ENCODE results near the gene SNTB2.
"Not testable (repeated sequence)": the region's sequence is repeated elsewhere in the genome, so short reads cannot be mapped to it uniquely, and the experiment has no call there.

SNTB2 gene

DNA sequence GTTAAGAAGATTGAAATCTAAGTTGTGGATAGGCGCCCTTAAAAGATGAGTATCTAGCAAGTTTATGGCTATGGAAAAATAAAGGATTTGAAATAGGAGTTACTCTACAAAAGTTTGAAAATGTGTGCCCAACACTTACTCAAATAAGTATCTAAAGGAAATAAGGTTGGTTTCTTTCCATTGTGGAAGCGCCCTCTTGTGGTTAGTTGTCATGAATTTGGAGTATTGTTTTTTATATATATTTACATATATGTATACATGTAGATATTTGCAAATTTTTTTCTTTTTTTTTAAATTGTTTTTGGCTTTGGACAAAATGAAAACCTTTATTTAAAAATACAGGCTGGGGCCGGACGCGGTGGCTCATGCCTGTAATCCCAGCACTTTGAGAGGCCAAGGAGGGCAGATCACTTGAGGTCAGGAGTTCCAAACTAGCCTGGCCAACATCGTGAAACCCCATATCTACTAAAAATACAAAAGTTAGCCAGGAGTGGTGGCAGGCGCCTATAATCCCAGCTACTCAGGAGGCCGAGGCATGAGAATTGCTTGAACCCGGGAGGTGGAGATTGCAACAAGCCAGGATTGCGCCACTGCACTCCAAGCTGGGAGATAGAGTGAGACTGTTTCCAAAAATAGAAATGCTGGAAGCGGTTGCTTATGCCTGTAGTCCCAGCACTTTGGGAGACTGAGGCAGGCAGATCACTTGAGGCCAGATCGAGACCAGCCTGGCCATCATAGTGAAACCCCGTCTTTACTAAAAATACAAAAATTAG lies 100.2 kb downstream of the SNTB2 start:
- peak; percentile 67 for DNase-seq (ENCODE audit: low read depth)

DNA sequence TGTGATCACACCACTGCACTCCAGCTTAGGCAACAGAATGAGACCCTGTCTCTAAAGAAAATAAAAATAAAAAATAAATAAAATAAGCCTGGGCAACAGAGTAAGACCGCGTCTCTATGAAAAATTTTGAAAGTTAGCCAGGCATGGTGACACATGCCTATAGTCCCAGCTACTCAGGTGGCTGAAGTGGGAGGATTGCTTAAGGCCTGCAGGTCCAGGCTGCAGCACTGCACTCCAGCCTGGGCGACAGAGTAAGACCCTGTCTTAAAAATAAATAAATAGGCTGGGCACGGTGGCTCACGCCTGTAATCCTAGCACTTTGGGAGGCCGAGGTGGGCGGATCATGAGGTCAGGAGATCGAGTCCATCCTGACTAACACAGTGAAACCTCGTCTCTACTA lies 104.7 kb downstream of the SNTB2 start:
- DNase-seq (ENCODE audit: low read depth): not testable (repeated sequence)

DNA sequence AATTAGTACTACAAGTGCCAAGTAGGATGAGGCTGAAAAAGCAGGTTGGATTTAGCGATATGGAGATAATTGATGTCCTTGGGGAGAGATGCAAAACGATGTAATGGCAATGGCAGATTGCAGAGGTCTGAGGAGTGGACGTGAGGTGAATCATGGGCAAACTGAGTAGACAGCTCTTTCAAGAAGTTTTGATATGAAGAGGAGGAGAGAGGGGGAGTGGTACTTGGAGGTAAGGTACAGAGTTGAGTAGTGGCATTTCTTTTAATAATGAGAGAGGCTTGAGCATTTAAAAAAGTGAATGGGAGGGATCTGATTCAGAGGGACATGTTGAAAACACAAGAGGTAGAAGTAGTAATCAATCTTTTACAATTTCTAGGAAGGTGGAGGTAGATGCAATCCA lies 106.4 kb downstream of the SNTB2 start:
- no peak for DNase-seq (ENCODE audit: low read depth)

DNA sequence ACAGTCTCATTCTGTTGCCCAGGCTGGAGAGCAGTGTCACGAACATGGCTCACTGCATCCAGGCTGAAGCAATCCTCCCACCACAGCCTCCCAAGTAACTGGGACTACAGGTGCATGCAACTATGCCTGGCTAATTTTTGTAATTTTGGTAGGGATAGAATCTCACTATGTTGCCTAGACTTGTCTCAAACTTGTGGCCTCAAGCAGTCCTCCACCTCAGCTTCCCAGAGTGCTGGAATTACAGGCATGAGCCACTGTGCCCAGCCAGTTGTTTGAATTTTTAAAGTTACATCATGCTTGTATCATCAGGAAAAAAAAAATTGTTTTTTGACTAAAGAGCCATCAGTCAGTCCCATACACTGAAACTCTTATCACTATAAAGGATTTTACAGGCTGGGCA lies 107.1 kb downstream of the SNTB2 start:
- DNase-seq (ENCODE audit: low read depth): peak; percentile 52

DNA sequence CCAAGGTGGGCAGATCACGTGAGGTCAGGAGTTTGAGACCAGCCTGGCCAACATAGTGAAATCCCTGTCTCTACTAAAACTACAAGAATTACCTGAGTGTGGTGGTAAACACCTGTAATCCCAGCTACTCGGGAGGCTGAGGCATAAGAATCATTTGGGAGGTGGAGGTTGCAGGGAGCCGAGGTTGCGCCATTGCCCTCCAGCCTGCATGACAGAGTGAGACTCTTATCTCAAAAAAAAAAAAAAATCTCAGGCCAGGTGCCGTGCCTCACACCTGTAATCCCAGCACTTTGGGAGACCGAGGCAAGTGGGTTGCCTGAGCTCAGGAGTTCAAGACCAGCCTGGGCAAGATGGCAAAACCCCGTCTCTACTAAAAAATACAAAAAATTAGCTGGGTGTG lies 109.8 kb downstream of the SNTB2 start:
- not testable (repeated sequence) for DNase-seq (ENCODE audit: low read depth)

DNA sequence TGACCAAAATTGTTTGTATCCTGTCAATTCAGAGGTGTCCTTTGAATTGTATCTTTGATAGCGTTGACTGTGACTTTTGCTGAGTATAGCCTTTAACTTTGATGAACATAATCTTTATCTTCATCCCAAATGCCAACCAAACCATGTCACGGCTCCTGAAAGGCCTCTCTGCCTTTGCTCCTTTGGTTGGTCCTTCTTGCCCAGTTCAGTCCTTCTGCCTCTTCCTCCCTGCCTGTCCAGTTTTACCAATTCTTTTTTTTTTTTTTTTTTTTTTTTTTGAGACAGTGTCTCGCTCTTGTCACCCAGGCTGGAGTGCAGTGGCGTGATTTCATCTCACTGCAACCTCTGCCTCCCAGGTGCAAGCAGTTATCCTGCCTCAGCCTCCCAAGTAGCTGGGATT lies 111.3 kb downstream of the SNTB2 start:
- no peak for DNase-seq (ENCODE audit: low read depth)

DNA sequence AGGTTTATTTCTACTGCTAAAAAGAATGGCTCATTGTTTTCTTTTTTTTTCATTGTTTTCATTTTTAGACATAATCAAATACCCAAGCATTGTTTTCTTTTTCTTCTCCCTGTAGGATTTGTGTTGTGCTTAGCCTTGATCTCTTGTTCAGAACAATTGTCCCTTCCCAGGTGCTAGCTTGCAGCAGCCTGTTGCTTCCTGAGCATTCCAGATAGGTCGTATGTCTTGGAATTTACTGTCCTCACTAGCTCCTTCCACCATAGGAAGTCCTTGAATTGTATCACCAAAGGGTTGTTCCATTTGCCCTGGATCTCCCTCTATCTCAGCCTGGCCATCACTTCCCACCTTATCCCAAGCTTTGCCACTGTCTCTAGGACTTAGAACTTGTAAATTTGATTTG lies 114.2 kb downstream of the SNTB2 start:
- DNase-seq (ENCODE audit: low read depth): no peak

DNA sequence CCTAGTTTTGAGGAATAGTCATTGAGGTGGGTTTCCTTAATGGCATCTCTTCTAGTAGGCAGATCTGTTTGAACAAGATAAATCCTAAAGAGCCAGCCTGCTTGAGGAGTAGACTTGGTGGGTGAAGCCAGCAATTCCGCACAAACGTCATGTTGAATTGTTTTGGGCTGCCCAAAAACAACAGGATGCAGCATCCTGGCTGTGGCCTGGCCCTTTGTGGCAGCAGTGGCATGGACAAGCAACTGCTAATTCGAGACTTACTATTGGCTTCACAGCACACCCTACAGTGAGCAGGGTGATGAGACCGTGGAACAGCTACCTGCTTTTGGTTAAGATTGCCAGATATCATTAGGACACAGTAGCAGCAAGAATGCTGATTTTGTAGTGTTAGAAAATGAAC lies 114.9 kb downstream of the SNTB2 start:
- no peak for DNase-seq (ENCODE audit: low read depth)

DNA sequence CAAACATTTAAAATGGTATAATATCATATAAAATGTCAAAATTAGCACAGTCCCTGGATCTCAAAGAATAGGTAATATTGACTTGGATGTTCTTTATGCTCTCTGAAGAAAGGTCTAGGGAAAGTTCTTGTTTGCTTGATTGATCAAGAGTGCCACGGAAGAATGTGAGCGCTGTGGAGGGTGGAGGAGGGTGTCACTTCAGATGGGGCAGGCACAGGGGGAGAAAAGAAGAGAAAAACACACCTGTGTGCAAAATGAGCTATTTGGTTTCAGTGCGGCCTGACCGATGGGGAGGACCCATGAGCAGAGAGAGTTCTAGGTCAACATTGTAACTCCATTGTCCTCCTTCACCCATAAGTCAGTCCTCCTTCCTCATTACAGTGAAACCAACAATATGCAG lies 115.3 kb downstream of the SNTB2 start:
- DNase-seq (ENCODE audit: low read depth): no peak

DNA sequence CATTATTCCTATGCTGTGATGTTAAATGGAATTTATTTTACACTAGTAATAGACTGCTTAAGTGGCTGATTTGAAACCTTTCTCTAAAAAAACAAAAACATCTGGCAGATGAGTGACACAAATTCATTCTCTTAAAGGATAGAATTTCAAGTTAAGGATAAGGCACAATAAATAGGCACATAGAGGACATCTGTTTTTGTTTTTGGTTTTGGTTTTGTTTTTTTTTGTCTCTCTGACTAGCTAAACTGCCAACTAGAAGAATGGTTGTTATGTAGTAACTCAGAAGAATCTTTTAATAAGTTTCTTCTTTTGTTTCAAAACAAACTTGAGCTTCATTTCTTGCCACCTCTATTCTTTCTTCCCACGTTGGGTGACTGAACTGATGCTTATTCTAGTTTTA lies 119.1 kb downstream of the SNTB2 start:
- no peak for DNase-seq (ENCODE audit: low read depth)

DNA sequence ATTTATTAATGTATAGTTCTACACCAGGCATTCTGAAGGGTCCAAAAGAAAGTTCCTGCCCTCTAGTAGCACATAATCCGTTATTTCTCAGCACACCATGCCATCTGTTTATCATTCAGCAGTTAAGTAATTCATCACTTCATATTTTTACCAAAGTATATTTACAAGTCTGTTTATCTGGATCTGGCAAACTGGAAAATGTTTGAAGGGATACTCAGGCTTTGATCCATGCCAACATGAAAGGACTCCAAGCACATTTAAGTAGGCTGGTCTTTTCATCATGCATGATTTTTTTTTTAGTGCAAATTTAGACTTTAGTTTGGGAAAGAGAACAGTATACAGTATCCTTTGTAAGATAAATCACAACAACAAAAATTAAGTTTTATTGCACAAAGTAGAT lies 120.1 kb downstream of the SNTB2 start:
- DNase-seq (ENCODE audit: low read depth): no peak

DNA sequence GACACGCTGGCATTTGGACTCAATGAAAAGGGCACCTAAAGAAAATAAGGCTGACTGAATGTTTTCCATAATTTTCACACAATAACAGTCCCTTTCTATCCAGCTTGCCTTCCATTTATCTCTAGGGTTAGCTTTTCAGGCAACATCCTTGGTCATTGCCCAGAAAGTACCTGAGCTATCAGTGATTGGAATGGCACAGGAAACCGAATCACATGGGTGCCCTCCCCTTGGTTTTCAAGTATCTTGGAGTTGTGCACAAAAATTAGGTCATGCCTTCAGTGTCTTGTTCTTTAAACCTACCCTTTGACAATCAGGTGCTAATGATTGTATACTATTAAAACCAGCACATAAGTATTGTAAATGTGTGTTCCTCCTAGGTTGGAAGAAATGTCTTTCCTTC lies 120.9 kb downstream of the SNTB2 start:
- DNase-seq (ENCODE audit: low read depth): no peak

DNA sequence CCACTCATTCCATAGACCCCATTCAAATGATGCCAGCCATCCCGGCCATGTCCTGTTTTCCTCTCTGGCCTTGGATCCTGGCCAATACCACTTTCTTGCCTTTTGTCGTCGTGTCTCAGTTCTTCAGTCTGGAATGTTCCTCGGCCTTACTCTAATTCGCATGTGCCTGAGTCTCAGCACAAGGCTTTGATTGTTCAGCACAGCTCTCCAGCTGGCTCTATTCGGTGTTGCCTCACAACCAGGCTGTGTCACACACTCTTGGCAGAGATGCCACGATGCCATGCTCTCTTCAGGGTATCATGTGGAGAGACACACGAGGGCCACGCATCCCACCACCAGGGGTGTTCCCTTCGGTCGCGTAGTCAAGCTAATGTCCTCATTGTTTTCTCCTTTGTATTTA lies 122.4 kb downstream of the SNTB2 start:
- DNase-seq (ENCODE audit: low read depth): no peak

DNA sequence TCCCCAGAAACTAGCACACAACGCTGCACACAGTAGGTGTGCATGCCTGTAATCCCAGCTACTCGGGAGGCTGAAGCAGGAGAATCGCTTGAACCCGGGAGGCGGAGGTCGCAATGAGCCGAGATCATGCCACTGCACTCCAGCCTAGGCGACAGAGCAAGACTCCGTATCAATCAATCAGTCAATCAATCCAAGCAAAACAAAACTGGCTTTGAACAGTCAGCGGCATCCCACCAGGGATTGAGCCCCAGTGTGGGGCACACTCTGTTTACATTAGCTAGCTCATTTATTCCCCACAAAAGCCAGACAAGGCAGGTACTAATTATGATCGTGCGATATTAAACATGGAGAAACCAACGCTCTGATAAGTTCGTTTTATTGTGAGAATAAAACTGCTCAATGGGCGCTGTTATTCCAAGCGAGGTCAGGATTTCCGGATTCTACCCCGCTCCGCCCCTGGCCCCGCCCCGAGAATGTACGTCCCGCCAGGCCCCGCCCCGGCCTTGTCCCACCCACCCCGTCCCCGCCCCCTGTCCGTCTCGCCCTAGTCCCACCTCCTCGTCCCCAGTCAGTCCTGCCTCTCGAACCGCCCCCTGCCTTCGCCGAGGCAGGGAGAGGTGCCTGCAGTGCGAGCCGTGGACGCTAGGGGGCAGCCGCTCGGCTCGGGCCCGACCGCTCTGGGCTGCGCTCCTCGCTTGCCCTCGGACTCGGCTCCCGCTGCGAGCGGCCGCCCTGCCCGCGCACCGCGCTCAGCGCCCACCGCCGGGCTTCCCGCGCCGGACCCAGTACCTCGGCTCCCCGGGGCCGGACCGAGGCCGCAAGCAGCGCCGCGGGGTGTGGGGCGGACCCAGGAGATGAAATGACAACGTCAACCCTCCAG lies 123.9 kb downstream of the SNTB2 start, which contains the start of gene VPS4A:
TSS of gene VPS4A (plus strand) at position 698 of the 880 bp plus-strand sequence. CDS start at position 860, 162 bp downstream.
- DNase-seq (ENCODE audit: low read depth): peak; percentile 96

DNA sequence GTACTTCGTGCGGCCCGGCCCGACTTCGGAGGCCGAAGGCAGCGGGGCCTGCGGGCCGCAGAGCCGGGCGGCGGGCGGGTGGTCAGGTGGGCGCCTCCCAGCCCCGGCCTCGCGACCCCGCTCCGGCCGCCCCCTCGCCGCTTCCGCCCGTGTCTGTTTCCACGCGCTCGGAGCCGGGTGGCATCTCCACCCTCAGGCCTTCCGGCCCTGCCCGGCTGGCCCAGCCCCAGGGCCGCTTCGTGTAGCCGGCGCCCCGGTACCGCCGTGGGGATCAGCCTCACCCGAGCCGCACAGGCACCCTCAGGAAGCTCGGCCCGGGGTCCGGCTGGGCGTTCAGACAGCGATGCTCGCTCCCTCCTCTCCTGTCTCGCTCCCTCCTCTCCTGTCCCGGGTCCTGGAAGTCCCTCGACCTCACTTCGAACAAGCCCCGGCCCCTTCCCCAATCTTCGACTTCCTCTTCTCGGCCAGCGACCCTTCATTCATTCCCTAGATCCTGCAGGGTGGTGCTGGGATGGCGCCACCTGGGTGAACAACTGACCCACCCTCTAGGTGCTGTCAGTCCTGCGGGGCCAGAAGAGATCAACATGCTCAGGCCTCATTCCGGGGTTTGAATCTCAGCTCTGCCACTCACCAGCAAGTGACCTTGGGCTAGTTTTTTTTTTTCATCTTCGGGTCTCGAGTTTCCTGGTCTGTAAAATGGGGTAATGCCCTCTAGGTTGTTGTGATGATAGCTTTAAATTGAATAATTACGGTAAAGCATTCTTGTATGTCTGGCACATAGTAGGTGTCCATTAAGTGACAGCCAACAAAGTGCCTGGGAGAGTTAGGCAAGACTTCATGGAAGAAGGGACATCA lies 124.8 kb downstream of the SNTB2 start:
- peak; percentile 51 for DNase-seq (ENCODE audit: low read depth)

DNA sequence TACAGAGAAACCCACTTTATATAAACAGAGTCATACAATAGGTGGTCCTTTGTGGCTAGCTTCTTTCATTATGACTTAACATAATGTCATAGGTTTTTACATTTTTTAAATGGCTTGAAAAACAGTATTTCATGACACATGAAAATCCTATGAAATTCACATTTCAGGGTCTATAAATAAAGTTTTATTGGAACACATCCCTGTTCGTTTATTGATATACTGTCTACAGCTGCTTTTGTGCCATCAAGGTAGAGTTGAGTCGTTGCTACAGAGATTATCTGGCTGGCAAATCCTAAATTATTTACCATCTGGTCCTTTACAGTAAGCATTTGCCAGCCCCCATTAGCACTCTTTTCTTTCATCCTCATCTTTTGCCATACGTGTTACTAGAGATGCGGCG lies 126.5 kb downstream of the SNTB2 start:
- no peak for DNase-seq (ENCODE audit: low read depth)

DNA sequence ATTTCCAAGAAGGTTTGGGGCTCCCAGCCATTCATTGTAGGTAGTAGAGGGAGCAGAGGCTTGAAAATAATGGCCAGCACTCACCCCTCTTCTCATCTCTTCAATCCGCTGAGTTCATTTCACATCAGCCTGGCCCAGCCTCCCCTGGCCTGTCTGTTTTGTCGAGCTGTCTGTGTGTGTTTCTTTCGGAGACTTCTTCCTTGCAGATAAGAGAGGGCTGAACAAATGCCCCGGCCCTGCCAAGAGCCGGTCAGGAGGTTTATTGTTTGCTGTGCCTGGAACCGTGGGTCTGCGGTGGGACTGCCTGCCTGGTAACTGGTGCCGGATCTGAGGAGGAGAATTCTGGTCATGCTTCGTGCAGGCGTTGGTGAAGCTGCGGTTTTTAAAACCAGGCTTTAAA lies 127.6 kb downstream of the SNTB2 start:
- DNase-seq (ENCODE audit: low read depth): no peak

DNA sequence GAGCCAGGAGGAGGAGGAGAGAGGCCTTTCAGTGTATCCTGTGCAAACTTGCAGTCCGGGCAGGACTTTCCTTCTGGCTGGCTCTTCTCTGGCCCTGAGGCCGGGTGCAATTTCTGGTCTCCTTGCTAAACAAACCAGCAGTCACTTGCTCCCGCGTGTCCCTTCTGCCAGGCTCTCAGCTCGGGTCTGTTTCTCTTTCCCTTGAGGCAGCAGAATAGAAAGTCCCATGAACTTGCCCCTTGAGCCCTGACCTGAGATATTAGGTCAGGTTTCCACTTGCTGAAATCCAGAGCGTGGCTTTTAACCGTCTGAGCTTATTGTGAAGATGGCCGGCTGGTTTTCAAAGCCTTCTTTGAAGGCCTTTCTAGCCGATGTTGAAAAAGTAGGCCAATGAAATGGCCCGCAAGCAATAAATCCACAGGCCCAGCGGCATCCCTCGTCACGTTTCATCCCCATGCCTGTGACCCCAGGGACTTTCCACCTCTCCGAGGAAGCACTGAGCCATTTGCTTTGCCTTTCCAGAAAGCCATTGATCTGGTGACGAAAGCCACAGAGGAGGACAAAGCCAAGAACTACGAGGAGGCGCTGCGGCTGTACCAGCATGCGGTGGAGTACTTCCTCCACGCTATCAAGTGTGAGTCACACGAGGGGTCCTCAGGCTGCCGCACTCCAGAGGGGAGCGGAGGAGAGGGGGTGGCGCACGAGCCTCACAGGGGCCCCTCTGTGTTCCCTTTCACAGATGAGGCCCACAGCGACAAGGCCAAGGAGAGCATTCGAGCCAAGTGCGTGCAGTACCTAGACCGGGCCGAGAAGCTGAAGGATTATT lies 128.7 kb downstream of the SNTB2 start:
- DNase-seq (ENCODE audit: low read depth): no peak

DNA sequence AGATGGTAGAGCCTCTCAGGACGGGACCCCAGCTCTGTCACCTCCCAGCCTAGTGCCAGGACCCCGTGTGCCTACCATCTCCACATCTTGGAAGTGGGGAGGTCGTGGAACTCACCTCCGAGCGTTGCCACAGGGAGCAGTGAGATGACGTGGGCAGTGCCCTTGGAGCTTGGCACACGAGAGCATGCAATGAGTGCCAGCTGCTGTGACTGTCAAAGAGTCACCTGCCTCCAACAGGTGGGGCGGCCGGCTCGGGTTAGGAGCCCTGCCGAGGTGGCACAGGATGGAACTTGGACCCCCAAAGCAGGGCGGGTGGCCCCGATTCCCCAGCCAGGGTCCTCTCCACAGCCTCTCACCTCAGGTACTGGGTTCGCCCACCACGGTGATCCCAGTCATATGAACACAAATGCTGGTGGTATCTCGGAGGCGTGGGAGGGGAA lies 129.7 kb downstream of the SNTB2 start:
- DNase-seq (ENCODE audit: low read depth): no peak

DNA sequence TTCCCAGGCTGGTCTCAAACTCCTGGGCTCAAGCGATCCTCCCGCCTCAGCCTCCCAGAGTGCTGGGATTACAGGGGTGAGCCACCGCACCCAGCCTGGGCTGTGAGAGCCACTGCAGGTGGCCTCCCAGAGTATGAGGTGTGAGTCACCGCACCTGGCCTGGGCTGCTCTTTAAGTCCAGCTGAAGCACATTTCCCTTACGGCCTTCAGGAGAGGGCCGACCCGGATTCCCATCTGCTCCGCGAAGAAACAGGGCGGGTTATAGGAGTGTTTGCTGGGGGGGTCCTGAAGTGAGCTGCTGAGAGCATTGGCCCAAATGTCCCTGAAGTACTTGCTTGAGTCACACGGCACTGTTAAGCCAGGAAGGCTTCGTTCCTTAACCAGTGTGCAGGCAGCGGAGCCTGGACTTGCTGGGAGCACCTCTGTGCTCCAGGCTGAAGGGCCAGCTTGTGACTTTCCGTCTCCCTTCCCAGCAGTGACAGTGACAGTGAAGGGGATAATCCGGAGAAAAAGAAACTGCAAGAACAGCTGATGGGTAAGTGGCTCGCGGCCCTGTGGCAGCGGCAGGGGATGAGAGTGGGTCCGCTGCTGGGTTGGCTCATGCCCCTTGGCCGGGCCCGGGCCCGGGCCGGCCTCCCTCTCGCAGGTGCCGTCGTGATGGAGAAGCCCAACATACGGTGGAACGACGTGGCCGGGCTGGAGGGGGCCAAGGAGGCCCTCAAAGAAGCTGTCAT lies 131.4 kb downstream of the SNTB2 start:
- DNase-seq (ENCODE audit: low read depth): no peak

DNA sequence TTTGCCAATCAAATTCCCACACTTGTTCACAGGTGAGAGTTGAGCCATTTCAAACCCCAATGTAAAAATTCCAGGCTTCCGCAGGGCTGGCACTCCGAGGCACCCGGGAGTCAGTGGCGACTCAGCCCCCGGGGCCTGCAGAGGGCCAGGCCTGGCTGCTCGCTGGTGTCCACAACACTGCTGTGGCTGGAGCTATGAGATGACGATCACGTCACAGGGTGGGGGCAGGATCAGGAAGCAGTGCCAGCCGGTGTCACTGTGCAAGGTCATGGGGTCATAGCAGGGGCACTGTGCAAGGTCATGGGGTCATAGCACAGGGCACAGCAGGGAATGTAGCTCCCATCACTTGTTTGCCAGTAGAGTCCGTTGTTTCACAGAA lies 131.9 kb downstream of the SNTB2 start:
- no peak for DNase-seq (ENCODE audit: low read depth)
